HepG2 (cell line): ENCODE data around the gene GPR62. TPM values are rescaled to one million over a fixed set of nuclear protein-coding genes. Genes with fewer than 3 reads are reported as not detected.

Experiments used
- ASH2L ChIP-seq: fragments of 300-600, 200-600 bp; sonication (generic); IDR thresholded peaks from 2 replicates; pipeline ENCODE4 v1.7.0; 2017; ENCODE audit warnings: low read depth, mild to moderate bottlenecking, moderate library complexity, mixed read lengths, low read length; ENCODE audit not compliant: insufficient read length
- CHD4 ChIP-seq: fragments of 200-600 bp; sonication (generic); IDR thresholded peaks from 2 replicates; pipeline ENCODE4 v1.7.0; 2017; ENCODE audit warnings: mild to moderate bottlenecking, low read length, borderline replicate concordance
- HIC2 ChIP-seq: sonication (generic); formaldehyde crosslinking; IDR thresholded peaks from 2 replicates; pipeline ENCODE4 v1.9.0; 2022; ENCODE audit warnings: low read depth, missing genetic modification reagents
- ZBTB7A ChIP-seq: sonication (generic); formaldehyde crosslinking; IDR thresholded peaks from 2 replicates; pipeline ENCODE4 v1.8.0; 2022; ENCODE audit warnings: mild to moderate bottlenecking, missing genetic modification reagents
- ZFYVE20 ChIP-seq: sonication (generic); formaldehyde crosslinking; IDR thresholded peaks from 2 replicates; pipeline ENCODE4 v1.8.0; 2023; ENCODE audit warnings: low read depth, mild to moderate bottlenecking, moderate library complexity, missing genetic modification reagents, borderline replicate concordance
- ZNF180 ChIP-seq: sonication (generic); formaldehyde crosslinking; IDR thresholded peaks from 2 replicates; pipeline ENCODE4 v1.4.0; 2020; ENCODE audit warnings: low read depth, missing genetic modification reagents, borderline replicate concordance
- ZNF317 ChIP-seq: sonication (generic); formaldehyde crosslinking; IDR thresholded peaks from 2 replicates; pipeline ENCODE4 v1.5.0; 2020; ENCODE audit warnings: mild to moderate bottlenecking, missing genetic modification reagents
- ZNF329 ChIP-seq: sonication (generic); formaldehyde crosslinking; IDR thresholded peaks from 2 replicates; pipeline ENCODE4 v1.9.0; 2021; ENCODE audit warnings: low read depth, mild to moderate bottlenecking, missing genetic modification reagents
- ZNF530 ChIP-seq: sonication (generic); formaldehyde crosslinking; IDR thresholded peaks from 2 replicates; pipeline ENCODE4 v1.5.0; 2020; ENCODE audit warnings: low read depth, mild to moderate bottlenecking, missing genetic modification reagents
- ZNF788 ChIP-seq: sonication (generic); formaldehyde crosslinking; IDR thresholded peaks from 2 replicates; pipeline ENCODE4 v1.5.0; 2020; ENCODE audit warnings: mild to moderate bottlenecking, missing genetic modification reagents, borderline replicate concordance
- ZNF800 ChIP-seq: sonication (generic); formaldehyde crosslinking; IDR thresholded peaks from 2 replicates; pipeline ENCODE4 v1.4.0; 2020; ENCODE audit warnings: missing genetic modification reagents
- ZSCAN21 ChIP-seq: sonication (generic); formaldehyde crosslinking; IDR thresholded peaks from 2 replicates; pipeline ENCODE4 v1.8.0; 2022; ENCODE audit warnings: mild to moderate bottlenecking, missing genetic modification reagents, moderate library complexity, borderline replicate concordance
- polyA plus RNA-seq, 8 experiments: library from polyadenylated mRNA; depleted of rRNA in 3 of 8; stranded (reverse) in 7 of 8; unstranded in 1 of 8; fragments of >200 nt; fragmentation: Illumina TruSeq in 4 of 8; extraction: Trizol in 4 of 8; gene quantifications; 2 replicates each; pipeline versions ENCODE4 v1.2.1 to v1.2.3, GENCODE V29; 2011 to 2016; ENCODE audit warnings: low read depth in 4 of 8, missing spikeins in 1 of 8, mixed read lengths in 1 of 8; ENCODE audit not compliant: insufficient read depth in 1 of 8
- total RNA-seq, 5 experiments: library from RNA; depleted of rRNA; stranded (reverse); fragments of >200 nt; fragmentation: Illumina TruSeq; extraction: Trizol; gene quantifications; 2 replicates each; pipeline ENCODE4 v1.2.3, GENCODE V29; 2016; ENCODE audit warnings: low read depth in 1 of 5
- TF ChIP-seq, protein P1 (sequence below), 2 experiments: fragments of 450-650 bp in 1 of 2; sonication (generic) in 1 of 2; formaldehyde crosslinking in 1 of 2; IDR thresholded peaks; 2 replicates each; pipeline versions ENCODE4 v1.6.1 to v1.8.0; 2016 to 2022; ENCODE audit warnings: antibody characterized with exemption in 1 of 2, mild to moderate bottlenecking in 1 of 2, missing genetic modification reagents in 1 of 2
- TF ChIP-seq, protein P2 (sequence below): IDR thresholded peaks from 2 replicates; pipeline ENCODE4 v1.6.1; 2012; ENCODE audit warnings: low read depth, low read length, improper control_type of control experiment

GPR62 gene
- total and polyA plus RNA-seq, 2 of the 13 experiments (the other 11 are each of a cell fraction or from before 2014, with no cell fraction given) = not detected

DNA sequence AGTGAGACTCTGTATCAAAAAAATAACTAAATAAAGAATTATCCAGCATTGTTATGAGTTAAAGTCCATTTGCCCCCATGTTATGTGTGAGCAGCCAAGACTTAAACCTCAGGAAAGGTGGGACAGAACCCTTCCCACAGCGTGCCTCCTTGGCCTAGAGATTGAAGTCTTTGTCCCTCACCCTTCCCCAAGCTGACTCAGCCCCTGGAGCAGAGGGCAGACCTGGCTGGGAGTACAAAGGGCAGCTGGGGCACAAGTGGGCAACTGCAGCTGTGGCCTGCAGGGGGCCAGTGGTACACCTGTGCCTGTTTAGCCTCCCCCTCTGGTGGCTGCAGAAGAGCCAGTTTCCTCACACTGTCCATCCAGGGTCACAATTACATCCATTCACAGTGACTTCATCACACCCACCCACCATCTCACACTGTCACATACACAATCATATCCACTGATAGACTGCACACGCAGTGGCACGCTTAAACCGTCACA is 27.2 kb downstream of the GPR62 start (continued):
- TF ChIP-seq ZBTB7A (CRISPR knock-in tag) = 0 out of 2 replicates have a peak, but pooled peaks have one; percentile 81
- TF ChIP-seq HIC2 = peak; percentile 91
- TF ChIP-seq ZFYVE20 (CRISPR knock-in tag) = no peak
- TF ChIP-seq ASH2L = no peak
- no peak for TF ChIP-seq ZNF800 (CRISPR knock-in tag)
- TF ChIP-seq, protein P1, sequence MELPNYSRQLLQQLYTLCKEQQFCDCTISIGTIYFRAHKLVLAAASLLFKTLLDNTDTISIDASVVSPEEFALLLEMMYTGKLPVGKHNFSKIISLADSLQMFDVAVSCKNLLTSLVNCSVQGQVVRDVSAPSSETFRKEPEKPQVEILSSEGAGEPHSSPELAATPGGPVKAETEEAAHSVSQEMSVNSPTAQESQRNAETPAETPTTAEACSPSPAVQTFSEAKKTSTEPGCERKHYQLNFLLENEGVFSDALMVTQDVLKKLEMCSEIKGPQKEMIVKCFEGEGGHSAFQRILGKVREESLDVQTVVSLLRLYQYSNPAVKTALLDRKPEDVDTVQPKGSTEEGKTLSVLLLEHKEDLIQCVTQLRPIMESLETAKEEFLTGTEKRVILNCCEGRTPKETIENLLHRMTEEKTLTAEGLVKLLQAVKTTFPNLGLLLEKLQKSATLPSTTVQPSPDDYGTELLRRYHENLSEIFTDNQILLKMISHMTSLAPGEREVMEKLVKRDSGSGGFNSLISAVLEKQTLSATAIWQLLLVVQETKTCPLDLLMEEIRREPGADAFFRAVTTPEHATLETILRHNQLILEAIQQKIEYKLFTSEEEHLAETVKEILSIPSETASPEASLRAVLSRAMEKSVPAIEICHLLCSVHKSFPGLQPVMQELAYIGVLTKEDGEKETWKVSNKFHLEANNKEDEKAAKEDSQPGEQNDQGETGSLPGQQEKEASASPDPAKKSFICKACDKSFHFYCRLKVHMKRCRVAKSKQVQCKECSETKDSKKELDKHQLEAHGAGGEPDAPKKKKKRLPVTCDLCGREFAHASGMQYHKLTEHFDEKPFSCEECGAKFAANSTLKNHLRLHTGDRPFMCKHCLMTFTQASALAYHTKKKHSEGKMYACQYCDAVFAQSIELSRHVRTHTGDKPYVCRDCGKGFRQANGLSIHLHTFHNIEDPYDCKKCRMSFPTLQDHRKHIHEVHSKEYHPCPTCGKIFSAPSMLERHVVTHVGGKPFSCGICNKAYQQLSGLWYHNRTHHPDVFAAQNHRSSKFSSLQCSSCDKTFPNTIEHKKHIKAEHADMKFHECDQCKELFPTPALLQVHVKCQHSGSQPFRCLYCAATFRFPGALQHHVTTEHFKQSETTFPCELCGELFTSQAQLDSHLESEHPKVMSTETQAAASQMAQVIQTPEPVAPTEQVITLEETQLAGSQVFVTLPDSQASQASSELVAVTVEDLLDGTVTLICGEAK (IDR thresholded peaks at IDR 0.05) = no peak
- TF ChIP-seq, protein P1 (CRISPR knock-in tag; IDR thresholded peaks at IDR 0.05) = no peak
- peak; percentile 59; the same call in 1 of the 2 replicates for TF ChIP-seq ZNF788
- TF ChIP-seq CHD4 = no peak
- TF ChIP-seq, protein P2, sequence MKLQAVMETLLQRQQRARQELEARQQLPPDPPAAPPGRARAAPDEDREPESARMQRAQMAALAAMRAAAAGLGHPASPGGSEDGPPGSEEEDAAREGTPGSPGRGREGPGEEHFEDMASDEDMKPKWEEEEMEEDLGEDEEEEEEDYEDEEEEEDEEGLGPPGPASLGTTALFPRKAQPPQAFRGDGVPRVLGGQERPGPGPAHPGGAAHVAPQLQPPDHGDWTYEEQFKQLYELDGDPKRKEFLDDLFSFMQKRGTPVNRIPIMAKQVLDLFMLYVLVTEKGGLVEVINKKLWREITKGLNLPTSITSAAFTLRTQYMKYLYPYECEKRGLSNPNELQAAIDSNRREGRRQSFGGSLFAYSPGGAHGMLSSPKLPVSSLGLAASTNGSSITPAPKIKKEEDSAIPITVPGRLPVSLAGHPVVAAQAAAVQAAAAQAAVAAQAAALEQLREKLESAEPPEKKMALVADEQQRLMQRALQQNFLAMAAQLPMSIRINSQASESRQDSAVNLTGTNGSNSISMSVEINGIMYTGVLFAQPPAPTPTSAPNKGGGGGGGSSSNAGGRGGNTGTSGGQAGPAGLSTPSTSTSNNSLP = no peak; the same call in 1 of the 2 replicates
- TF ChIP-seq ZNF180 = no peak
- peak; percentile 59 for TF ChIP-seq ZNF317 (CRISPR knock-in tag)
- TF ChIP-seq ZNF530 (CRISPR knock-in tag) = no peak
- no peak for TF ChIP-seq ZNF329 (CRISPR knock-in tag)
- TF ChIP-seq ZSCAN21 (CRISPR knock-in tag) = no peak; the same call in 1 of the 2 replicates
